SK-N-MC (cell line): ENCODE results near the gene BCAM.

Experiments
- EZH2 ChIP-seq: fragments of 200-600 bp; sonication (generic); IDR thresholded peaks from one replicate; pipeline ENCODE4 v1.6.1; 2017; ENCODE audit warnings: antibody characterized with exemption
- FOXP2 ChIP-seq: optimal IDR thresholded peaks from 2 replicates; pipeline ENCODE3; 2011; ENCODE audit warnings: mild to moderate bottlenecking, moderate library complexity; ENCODE audit not compliant: insufficient read depth; ENCODE audit errors: extremely low read length, control extremely low read depth
- POLR2AphosphoS5 ChIP-seq: IDR thresholded peaks from 2 replicates; pipeline ENCODE4 v1.6.1; 2012; ENCODE audit warnings: mild to moderate bottlenecking, low read depth, low read length, borderline replicate concordance

DNA sequence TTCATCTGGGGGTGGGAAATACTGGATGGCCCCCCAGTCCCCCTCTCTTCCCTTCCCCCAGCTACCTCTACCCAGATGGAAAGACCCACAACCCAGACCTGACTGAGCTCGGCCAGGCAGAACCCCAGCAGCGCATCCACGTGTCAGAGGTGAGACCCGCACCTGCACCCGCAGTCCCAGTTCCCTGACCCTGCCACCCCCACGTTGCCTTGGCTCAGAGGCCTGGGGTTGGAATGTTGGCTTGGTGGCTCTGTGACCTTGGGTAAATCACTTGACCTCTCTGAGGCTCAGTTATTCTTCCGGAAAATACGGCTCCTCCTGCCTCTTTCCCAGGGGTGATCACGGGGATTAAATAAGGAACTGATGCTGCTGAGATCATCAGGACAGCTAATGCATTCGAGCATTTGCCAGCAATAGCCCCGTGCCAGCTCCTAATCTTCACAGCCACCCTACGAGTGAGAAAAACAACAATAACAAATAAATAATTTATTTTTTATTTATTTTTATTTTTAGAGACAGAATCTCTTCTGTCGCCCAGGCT, 18.9 kb upstream of the BCAM start:
- TF ChIP-seq EZH2 (no peak), POLR2AphosphoS5 (no peak), FOXP2 (no peak)
